KOPT-K1 (cell line): ENCODE data around the gene BTBD7.

Experiments
- H3K27ac ChIP-seq: fragments of 200-600 bp; sonication (generic); 2 replicates; pipeline ENCODE4 v1.5.1; 2016; ENCODE audit warnings: antibody characterized with exemption, mild to moderate bottlenecking, low read depth, low read length; ENCODE audit not compliant: poor library complexity, severe bottlenecking
- H3K36me3 ChIP-seq: fragments of 200-600 bp; sonication (generic); 2 replicates; pipeline ENCODE4 v1.5.1; 2017; ENCODE audit warnings: antibody characterized with exemption, mild to moderate bottlenecking, low read length, moderate library complexity; ENCODE audit not compliant: insufficient read depth
- H3K9me3 ChIP-seq: fragments of 200-600 bp; sonication (generic); 2 replicates; pipeline ENCODE4 v1.5.1; 2017; ENCODE audit warnings: antibody characterized with exemption, low read length, mild to moderate bottlenecking; ENCODE audit not compliant: insufficient read depth, poor library complexity, severe bottlenecking

Gene BTBD7

DNA sequence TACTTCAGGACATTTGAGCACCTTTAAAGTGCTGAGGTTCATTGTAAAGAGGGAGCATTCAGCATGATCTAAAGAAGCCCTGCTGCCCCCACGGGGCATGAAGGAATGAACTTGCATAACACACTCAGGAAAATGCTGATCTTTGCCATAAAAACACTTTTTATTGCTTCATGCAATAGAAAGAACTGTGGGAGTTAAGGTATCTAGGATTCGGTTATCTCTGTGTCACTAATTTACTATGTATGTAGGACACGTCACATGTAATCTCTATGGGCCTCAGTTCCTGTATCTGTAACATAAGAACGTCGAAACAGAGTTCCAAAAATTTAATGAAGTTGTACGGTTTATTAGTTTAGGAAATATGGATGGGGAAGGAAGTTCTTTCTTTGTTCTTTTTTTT lies 33.0 kb downstream of the BTBD7 start:
- H3K27ac ChIP-seq = no peak overlapping the region
- H3K36me3 ChIP-seq = no peaks in the 10 kb centered on the region
- H3K9me3 ChIP-seq = no peaks in the 10 kb centered on the region

DNA sequence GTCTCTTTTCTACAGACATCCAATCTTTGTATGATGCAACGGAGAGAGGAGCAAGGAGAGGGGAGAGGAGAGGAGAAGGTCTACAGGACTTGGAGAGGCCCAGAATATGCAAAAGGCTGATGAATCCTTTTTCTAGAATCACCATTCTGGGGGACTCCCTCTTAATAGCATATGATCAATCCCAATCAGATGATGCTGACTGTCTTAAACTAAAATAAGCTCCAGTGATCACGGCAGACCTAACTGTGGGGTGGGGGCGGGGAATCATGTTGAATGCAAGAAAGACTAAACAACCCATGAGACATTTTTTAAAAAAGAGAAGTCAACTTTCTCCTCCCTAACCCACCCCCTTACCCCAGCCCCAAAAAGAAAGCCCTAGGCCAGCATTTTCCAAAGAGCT lies 33.4 kb downstream of the BTBD7 start:
- H3K36me3 ChIP-seq = no peaks in the 10 kb centered on the region; the same call in 1 of the 2 replicates
- H3K9me3 ChIP-seq = no peaks in the 10 kb centered on the region
- no peak overlapping the region for H3K27ac ChIP-seq

DNA sequence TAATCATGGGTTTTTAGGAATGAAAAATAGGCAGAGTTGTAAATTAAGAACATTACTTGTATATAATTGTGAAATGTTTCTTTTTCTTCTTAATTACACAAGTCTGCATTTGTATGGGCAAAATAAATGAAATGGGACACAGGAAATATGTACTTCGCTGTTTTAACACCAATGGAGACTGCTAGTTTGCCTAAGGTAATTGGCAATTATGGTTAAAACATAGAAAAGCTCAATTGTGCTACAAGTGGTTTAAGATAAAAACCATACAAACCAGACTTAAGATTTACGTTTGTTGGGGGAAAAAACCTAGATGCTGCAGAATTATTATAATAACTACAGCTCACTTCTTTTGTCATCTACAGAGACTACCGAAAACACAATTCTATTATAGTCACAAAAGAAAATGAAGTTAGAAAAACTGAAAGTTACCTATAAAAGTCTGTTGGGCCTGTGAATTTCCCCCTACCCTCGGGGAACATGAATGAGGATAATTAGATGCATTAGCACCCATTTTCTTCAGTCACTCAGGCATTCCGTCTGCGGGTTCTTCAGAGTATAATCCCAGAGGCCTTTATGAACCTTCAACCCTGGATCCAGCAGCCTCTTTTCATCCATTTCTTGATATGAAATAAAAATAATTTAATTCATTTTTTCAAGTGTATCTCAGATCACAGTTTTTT lies 37.2 kb downstream of the BTBD7 start:
- Histone ChIP-seq H3K9me3 (no peaks in the 10 kb centered on the region), H3K36me3 (peaks cover 7% of the 10 kb centered on the region), H3K27ac (no peak overlapping the region)

DNA sequence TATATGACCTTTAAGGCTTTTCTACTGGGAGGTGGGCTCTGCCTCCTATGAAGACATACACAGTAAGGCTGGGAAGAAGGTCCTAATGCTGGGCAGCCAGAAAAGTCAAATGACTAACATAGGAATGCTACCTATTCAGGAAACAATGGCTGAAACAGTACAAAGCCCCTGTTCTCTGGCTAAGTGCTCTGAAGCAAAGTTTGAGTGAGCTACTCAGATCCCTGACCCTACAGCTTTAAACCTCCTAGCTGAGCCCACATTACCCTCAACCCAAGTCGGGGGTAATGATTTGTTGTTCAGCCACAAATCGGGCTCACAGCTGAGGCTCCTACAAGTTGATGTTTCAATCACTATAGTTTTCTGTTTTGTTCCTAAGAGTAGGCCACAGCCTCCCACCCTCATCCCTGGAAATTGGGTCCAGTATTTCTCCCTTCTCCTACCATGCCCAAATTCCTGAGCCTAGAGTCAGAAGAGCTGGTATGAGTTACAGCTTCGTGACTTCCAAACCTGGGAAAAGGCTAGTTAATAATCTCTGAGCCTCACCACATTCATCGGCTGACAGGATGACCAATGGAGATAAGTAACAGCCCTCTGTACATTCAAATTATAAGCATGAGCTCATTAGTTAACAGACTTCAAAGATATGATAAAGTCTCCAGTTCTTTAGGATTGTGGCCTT lies 46.5 kb downstream of the BTBD7 start:
- Histone ChIP-seq H3K9me3 (no peaks in the 10 kb centered on the region), H3K27ac (no peak overlapping the region), H3K36me3 (peaks cover 18% of the 10 kb centered on the region; the same call in 1 of the 2 replicates)

DNA sequence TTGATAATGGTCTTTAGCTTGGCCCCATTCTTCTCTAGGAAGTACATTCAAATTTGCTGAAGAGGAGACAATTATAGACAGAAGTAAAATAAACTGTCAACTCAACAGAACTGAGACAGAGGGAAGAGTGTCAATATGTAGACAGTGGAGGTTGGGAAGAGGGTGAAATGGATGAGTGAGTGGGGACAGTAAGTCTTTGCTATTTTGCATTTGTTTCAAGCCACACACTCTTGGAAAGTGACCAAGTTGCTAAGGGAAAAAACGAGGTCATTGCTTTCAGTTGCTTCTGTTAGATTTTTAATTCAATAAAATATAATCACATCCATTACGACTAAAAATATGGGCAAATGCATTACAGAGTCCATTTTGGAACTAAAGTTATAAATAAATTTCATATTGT lies 47.8 kb downstream of the BTBD7 start:
- no peaks in the 10 kb centered on the region for H3K9me3 ChIP-seq
- peaks cover 18% of the 10 kb centered on the region; the same call in 1 of the 2 replicates for H3K36me3 ChIP-seq
- H3K27ac ChIP-seq = no peak overlapping the region

DNA sequence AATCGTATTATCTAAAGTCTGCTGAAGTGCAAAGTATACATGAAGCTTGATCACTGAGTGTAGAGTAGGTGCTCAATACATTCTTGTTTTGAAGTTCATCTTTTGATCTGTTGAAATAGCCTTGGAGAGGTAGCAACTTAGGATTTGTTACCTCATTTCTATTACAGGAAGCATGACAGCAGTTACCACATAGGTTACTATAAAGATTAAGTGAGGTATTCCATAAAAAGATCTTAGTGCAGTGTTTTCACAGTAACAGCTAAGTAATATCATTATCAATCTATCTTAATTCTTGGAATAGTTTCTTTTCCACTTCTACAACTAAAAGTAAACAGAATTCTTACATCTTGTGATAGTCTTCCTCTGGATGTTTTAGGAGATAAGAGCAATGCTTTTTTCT lies 50.9 kb downstream of the BTBD7 start:
- no peak overlapping the region for H3K27ac ChIP-seq
- H3K9me3 ChIP-seq = no peaks in the 10 kb centered on the region
- peaks cover 13% of the 10 kb centered on the region; the same call in 1 of the 2 replicates for H3K36me3 ChIP-seq

DNA sequence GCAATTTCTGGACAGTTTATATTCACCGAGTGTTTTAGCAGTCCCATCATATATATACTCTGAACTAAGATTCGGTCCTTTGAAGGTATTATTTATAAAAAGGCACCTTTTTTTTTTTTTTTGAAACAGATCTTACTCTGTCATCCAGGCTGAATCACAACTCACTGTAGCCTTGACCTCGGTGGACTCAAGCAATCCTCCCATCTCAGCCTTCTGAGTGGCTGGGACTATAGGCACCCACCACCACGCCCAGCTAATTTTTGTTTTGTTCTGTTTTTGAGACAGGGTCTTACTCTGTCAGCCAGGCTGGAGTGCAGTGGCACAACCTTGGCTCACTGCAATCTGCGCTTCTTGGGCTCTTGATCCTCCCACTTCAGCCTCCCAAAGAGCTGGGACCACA lies 52.1 kb downstream of the BTBD7 start:
- H3K27ac ChIP-seq = no peak overlapping the region
- H3K36me3 ChIP-seq = 0 out of 2 replicates have a peak, but pooled peaks cover 7% of the 10 kb centered on the region
- no peaks in the 10 kb centered on the region for H3K9me3 ChIP-seq

DNA sequence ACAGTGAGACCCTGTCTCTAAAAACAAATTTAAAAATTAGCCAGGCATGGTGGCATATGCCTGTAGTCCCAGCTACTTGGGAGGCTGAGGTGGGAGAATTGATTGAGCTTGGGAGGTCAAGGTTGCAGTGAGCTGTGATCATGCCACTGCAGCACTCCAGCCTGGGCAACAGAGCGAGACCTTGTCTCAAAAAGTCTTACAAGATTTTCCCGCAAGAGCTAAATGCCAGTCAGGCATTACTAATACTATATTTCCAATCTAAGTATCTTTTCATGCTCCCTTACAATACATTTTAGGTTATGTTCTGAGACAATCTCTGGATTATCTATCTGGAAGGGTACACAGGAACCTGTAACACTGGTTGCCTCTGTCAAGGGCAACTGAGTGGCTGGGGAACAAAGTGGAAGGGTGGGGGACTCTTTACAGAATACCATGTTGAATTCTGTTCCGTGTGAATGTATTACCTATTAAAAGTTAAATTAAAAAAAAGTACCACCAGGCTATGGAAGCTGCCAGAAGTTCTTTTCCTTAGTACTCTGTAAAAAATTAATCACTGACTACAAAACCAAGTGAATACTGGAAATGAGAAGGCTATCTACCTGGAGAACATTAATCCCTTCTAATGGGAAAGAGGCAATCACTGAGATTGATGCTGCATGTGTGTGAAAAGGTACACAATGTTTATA lies 56.7 kb downstream of the BTBD7 start:
- no peak overlapping the region for H3K27ac ChIP-seq
- no peaks in the 10 kb centered on the region for H3K36me3 ChIP-seq
- H3K9me3 ChIP-seq = no peaks in the 10 kb centered on the region

DNA sequence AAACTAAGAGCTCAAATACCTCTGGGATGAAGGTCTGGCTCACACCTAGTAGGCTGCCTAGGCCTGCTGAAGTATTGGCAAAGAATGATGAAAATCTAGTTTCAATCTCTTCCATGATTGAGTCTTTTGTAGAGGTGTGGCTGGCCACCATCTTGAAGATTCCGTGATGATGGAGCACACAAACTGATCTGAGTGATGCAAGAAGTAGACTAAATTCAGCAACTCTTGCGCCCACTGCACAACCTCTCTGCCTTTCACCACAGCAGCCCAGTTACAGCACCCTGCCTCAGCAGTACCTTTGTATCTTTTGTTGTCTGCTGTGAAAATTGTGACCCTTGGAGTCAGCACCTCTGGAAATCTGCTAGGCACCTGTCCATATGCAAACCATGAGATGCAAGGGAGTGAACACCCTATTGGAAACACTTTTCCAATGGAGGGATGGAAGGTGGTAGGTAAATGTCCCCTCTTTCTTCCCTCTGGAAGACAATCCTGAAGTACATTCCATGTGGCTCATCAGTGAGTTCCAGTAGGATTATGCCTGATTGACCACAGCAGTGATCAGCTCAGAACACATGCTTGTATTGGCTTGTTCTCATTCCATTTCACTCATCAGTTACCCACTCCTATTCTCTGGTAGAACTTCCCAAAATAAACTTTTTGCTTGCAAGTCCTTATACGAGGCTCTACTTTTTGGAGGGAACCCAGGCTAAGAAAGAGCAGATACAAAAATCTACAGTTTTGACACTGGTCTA lies 58.6 kb downstream of the BTBD7 start:
- Histone ChIP-seq H3K9me3 (no peaks in the 10 kb centered on the region), H3K36me3 (no peaks in the 10 kb centered on the region), H3K27ac (no peak overlapping the region)

DNA sequence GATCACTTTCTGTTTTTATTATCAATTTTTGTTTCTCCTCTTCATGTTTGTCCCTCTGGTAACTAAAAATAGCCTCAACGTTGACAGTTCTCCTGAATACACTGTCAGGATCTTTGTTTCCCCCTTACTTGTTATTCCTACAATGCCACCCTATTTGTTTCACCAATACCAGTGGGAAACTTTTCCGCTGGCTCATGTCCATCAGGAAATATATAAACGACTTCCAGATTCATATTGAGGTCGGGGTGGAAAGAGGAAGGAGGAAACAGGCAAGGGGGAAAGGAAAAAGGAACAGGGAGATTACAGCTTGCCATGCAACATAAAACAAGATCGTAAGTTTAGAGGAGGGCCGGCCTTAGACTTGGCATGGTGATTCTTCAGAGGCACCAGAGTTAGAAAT lies 61.7 kb downstream of the BTBD7 start:
- Histone ChIP-seq H3K27ac (no peak overlapping the region), H3K9me3 (no peaks in the 10 kb centered on the region), H3K36me3 (no peaks in the 10 kb centered on the region)

DNA sequence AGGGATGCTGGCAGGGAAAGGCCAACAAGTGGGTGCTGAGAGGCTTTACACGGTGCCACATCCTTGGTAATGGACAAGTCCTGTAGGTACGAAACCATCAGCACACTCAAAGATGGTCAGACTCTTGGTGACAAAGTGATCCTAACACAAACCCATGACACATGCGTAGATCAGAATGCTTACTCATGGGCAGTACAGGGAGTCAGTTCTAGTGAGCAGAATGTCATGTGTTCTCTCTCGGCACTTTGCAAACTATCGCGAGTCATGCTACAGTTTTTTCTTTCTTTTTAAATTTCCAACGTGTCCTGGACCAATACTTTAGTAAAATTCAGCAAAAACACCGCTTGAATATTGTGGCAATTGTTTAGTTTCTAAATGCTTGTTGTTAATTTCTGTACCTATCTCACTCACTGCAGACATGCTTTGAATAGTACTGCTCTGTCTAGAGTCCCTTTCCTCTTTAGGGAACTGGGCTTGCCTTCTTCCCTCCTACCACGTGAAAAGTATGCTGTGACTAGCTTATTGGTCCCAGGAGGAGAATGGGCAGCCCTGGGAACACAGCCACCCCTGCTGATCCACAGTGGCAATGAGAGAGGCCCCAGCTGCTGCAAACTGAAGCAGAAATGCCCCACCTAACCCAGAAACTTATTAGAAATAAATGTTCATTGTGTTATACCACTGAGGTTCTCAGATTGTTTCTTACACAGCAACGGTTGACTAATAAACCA lies 63.3 kb downstream of the BTBD7 start:
- H3K36me3 ChIP-seq = no peaks in the 10 kb centered on the region
- H3K27ac ChIP-seq = no peak overlapping the region
- H3K9me3 ChIP-seq = no peaks in the 10 kb centered on the region

DNA sequence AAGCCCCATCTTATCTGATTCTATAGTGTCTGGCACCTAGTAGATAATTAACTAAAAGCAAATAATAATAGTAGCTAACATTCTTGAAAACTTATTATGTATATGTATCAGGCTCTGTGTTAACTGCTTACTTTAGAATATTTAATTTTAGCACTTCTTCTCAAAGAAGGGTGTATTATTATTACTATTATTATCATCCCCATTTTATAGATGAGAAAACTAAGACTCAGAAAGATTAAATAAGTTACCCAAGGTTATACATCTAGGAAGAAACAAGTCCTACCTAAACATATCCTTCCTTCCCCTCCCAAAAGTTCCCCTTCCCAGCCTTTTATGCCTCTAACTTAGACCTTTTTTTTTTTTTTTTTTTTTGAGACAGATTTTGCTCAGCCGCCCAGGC lies 64.4 kb downstream of the BTBD7 start:
- Histone ChIP-seq H3K9me3 (no peaks in the 10 kb centered on the region), H3K27ac (no peak overlapping the region), H3K36me3 (peaks cover 4% of the 10 kb centered on the region; the same call in 1 of the 2 replicates)

DNA sequence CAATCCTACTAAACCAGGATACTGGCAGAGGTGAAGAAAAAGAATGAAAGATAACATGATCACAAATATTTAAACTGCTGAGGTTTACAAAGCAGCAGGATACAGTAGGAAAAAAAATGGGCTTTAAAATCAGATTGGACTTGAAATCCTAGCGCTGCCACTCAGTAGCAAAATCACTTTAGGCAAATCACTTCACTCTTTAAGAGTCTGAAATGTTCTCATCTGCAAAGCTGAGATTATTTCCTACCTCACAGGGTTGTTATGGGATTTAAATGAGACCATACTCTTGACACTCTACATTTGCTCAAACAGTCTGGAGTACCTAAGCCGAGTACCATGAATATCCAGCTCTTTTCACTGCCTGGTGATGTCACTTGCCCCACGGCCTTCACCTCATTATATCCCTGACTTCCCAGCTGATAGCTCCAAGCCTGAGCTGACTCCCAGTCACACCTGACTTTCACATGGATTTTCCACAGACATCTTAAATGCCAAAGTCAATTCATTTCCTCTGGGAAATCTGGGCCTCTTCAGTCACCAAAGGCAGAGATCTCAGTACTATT lies 65.6 kb downstream of the BTBD7 start:
- peaks cover 6% of the 10 kb centered on the region; the same call in 1 of the 2 replicates for H3K36me3 ChIP-seq
- H3K27ac ChIP-seq = no peak overlapping the region
- H3K9me3 ChIP-seq = no peaks in the 10 kb centered on the region

DNA sequence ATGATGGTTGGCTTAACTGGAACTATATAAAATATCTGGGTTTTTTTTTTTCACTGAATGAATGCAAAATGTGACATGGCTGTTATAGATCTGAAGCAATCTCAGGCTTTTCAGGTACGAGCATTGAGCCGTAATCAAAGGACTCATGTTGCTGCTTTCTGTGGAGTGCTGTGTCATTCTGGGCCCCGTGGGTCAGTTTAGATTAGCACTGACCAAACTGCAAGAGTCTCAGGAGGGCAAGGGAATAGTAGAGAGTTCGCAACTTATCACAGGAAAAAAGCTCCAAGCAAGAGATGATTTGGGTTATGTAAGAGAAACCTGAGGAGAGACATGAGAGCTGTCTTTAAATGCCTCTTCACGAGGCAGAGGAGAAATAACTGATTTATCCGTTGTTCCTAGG lies 66.7 kb downstream of the BTBD7 start:
- H3K27ac ChIP-seq = no peak overlapping the region
- H3K36me3 ChIP-seq = peaks cover 6% of the 10 kb centered on the region; the same call in 1 of the 2 replicates
- no peaks in the 10 kb centered on the region for H3K9me3 ChIP-seq
